OCI-LY1 (cell line): ENCODE results near the gene HOMER2.

Experiments used
- CTCF ChIP-seq: fragments of 200-600 bp; sonication (generic), shearing (Covaris generic); IDR thresholded peaks from 2 replicates; pipeline ENCODE4 v1.5.1; 2017; ENCODE audit warnings: mild to moderate bottlenecking, antibody characterized with exemption, low read length, moderate library complexity, mixed read lengths
- EZH2 ChIP-seq: fragments of 200-600 bp; sonication (generic), shearing (Covaris generic); IDR thresholded peaks from 2 replicates; pipeline ENCODE4 v1.8.0; 2017; ENCODE audit warnings: borderline replicate concordance, mixed run types, mild to moderate bottlenecking, antibody characterized with exemption, low read length, moderate library complexity, mixed read lengths

- TF ChIP-seq CTCF (peak; percentile 71), EZH2 (no peak)
Observed at GRCh38 chr15:82999905-83000671, 47.6 kb upstream of the HOMER2 start.
